Muscle of arm (tissue), 12 donors: ENCODE measurements around the gene CDKN2AIP. TPM values are rescaled to one million over a fixed set of nuclear protein-coding genes. Genes with fewer than 3 reads are reported as not detected.
"Not testable (repeated sequence)": the region's sequence is repeated elsewhere in the genome, so short reads cannot be mapped to it uniquely, and the experiment has no call there.

Source experiments
- DNase-seq: peaks from one replicate; pipeline ENCODE4 v3.0.0-alpha.2; 2013
- polyA plus RNA-seq, 12 donors: library from polyadenylated mRNA; unstranded; fragments of 120-200 nt; gene quantifications; one replicate each; pipeline ENCODE4 v1.2.1, GENCODE V29; 2013; ENCODE audit not compliant: insufficient read length in 12 of 12

CDKN2AIP gene
- polyA plus RNA-seq, 12 donors: 15.3 to 21.6 (median 17.5) TPM; not detected in 1

- DNase-seq: no peak
These were observed 34.5 kb upstream of the CDKN2AIP start for GRCh38 chr4:183409934-183410333.

DNA sequence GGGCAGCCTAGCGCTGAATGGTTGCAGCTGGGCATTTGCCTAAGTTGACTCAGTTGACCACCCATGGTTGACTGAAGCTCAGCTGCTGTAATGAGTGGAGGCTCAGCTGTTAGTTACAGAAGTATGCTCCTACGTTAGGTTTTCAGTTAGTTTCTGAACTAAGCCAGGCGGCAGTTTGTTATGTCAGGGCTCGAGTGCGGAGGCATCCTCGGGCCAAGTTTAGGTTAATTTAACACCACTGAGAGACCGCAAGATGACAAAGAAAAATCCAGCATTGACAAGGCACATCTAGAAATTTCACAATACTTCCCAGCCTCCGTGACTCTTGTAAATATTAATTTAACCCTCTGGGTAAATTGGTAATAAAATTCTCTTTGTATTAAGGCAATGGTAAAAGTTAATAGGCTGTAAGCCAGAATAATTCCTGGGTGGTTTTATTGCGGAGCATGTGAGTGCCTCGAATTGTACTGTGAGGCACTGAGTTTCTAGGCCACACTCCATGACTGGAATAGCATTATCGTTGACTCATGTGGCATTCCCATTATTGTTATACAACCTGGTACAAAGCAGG is 33.1 kb upstream of the CDKN2AIP start:
- DNase-seq: no peak

- DNase-seq: no peak
These were observed 31.6 kb upstream of the CDKN2AIP start for GRCh38 chr4:183412821-183413220.

DNA sequence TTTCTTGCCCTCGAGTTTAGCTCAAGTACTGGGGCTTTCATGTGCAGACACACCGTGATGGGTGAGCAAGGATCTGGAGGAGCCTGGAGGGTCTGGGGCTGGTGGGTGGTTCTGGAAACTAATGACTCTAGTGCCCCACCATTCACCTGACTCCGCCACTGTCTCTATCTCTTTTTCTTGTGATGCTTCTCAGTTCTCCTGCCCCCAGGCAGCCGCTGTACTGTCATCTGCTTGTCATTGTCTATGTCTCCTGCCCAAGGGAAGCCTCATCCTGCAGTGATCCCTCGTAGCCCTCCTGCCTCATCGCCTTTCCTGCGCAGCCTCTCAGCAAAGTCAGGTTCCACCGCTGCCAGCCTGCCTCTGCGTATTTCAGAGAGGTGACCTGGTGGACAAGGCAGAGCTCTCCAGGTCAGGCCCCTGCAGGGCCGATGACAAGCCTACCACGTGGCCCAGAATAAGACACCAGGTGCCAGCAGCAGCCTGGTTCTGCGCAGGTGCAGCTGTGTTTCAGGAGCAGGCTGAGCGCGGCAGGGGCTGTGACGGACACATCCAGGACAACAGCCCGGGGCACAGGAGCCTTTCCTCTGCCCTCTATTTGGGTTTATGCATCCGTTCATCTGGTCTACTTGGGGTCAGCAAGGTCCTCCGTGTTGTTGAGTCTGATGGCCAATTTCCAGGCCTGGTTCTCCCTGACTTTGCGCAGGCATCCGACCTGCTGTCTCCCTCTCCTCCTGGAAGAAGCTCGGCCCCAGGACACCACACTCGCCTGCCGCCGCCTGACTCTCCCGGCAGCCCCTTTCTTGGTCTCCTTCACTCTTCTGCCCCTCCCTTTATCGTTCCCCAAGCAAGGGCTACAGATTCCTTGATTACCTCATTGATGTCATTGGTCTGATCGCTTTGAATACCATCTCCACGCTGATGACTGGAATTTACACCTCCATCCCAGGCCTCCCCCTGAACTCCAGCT is 30.9 kb upstream of the CDKN2AIP start:
- DNase-seq: no peak

GRCh38 chr4:183416879-183417755 is 27.3 kb upstream of the CDKN2AIP start:
- DNase-seq: no peak

GRCh38 chr4:183422962-183423631 is 21.3 kb upstream of the CDKN2AIP start:
- DNase-seq: no peak

DNA sequence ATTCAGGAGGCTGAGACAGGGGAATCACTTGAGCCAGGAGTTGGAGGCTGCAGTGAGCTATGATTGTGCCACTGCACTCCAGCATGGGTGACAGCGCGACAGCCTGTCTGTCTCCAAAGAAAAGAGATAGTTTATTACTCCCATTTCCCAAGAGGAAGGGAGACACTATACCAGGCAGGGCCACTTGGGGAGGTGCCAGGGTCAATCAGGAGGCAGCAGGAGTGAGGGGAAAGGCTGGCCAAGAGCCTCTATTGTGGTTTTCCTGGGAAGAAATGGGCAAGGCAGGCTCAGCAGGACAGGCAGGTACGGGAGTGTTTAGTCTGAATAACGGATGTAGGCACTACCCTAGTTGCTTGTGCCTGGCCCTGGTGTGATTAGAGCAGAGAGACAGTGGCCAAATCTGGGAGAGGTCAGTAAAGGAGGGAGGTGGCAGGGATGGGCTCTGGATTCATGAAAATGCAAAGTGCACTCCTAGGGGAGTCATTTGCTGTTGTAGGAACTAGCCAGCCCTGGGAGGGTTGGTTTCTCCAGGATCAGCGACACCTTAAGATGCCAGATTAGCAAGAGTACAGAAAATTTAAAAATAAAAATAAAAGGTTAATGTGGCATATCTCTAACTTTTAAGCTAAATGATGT is 20.2 kb upstream of the CDKN2AIP start:
- DNase-seq: no peak

DNA sequence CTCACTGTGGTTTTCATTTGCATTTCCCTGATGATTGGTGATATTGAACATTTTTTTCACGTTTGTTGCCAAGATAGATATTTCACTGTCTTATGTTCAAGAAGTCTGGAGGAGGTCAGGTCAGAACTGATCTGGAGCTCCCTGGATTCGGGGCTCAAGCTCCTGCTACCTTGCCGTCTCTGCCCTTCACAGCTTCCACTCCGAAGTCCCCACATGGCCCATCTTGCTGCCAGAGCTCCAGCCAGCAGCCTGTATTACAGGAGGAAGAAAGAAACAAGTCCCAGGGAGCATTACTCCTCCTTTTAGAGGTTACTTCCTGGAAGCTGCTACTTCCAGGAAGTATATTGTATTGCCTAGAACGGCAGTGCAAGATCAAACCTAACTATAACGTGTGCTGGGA is 17.9 kb upstream of the CDKN2AIP start:
- DNase-seq: no peak

- DNase-seq: no peak
These were observed 14.9 kb upstream of the CDKN2AIP start for GRCh38 chr4:183429489-183429888.

DNA sequence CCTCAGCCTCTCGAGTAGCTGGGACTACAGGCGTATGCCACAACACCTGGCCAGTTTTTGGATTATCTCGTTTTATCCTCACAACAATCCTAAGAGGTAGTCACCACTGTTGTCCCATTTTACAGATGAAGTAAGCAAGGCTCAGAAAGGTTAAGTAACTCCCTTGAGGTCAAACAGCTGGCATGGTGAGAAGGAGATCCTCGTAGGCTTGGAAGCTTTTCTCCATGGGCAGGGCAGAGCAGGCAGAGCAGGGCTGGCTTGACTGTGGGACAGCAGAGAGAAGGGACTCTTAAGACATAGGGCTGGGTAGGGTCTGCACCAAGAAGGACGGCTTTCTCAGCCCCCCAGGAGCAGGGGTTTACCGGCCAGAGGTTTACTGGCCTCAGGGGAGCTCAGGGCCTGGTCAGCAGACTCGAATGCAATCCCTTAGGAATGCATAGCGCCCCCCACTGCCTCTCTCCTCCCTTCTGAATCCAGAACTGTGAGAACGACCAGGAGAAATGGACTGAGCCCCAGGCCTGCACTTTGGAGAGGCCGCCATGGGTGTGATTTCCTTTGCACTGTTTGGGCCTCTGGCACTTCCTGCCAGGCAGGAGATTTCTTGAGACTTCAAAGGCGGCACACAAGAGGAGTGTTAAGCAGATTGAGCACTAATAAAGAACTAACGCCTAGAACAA is 14.0 kb upstream of the CDKN2AIP start:
- no peak for DNase-seq

DNA sequence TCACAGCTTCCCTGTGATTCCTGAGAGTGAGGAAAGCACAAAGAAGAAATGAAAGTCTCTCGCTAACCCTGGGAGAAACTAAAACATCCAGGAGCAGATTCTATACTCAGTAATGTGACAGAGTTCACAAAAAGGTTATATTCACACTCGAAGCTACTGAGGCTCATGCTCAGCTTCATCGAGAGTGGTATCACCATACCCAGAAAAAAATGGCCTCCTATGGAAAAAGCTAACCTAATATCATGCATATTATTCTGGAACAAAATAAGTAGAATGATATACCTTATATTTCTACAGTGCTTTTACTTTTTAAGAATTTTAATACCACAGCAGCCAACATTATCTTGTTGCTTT is 13.5 kb upstream of the CDKN2AIP start:
- no peak for DNase-seq

- no peak for DNase-seq
These were observed 12.8 kb upstream of the CDKN2AIP start for GRCh38 chr4:183431614-183432013.

- DNase-seq: not testable (repeated sequence)
These were observed 11.3 kb upstream of the CDKN2AIP start for GRCh38 chr4:183433183-183433582.

GRCh38 chr4:183434264-183434663 is 10.2 kb upstream of the CDKN2AIP start:
- DNase-seq: no peak

DNA sequence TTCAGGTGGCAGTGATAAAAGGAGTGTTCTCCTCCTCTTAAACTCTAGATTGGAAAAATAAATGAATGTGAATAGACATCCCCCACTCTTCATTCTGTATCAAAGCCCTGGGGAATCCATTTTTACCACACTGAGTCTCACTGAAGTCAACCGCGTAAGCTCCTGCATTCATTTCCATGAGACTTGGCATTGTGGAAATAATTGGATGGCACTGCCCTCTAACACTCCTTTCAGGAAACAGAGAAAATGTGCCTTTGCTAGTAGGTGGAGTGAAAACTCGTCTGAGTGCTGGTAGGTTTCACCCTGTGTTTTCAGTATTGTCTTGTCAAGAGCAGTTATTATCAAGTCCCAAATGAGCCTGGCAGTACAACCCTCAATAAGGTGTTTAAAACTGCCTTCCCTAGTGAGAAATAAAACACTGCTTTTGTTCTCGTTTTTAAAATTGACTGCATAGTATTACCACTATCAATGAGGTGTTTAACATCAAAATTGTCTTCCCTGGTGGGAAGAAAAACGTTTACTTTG is 9.7 kb upstream of the CDKN2AIP start:
- DNase-seq: no peak

GRCh38 chr4:183435803-183436202 is 8.6 kb upstream of the CDKN2AIP start:
- no peak for DNase-seq

GRCh38 chr4:183436417-183436816 is 8.0 kb upstream of the CDKN2AIP start:
- no peak for DNase-seq

DNA sequence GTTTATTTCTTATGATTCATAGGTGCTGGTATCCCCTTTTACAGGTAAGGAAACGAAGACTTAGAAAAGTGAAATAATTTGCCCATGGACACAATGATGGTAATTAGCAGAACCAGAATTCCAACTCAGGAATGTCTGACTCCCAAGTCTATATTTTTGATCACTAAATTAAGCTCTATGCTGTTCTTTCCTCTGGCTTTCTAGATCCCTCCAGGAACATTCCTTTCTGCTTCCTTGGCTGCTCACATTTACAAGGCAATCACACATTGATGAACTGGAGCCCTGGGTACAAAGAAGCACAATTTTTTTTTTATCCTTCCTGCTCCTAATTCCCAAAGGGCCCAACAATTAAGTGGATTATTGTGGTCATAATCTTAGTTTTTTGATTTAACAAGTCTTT is 7.0 kb upstream of the CDKN2AIP start:
- DNase-seq: no peak

DNA sequence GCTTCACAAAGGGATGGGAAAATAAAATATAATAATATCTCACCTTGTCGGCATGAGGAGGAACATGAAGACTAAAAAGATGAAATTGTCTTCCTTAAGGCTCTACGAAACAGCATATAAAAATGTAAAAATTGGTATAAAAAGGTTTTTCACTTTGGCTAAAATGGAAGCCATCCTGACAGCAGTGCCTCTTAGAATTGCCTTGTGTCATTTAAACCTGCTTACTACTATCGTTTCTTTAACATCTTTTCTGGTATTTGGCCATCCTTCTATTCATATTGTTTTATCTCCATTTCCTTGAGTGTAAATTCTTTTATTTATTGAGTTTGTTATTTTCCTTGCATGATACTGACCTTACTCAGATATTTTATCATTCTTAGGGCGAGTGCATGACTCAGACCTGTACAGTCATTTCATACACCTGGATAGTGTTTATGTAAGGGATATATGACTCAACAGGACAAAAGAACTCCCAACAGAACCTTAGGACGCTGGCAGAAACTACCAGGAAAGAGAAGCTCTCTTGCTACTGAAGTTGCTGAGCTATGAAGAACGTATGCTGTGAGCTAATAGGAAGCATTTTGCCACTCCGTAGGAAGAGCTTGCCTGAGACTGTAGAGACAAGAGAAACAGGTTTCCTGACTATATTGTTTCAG is 5.8 kb upstream of the CDKN2AIP start:
- DNase-seq: no peak

DNA sequence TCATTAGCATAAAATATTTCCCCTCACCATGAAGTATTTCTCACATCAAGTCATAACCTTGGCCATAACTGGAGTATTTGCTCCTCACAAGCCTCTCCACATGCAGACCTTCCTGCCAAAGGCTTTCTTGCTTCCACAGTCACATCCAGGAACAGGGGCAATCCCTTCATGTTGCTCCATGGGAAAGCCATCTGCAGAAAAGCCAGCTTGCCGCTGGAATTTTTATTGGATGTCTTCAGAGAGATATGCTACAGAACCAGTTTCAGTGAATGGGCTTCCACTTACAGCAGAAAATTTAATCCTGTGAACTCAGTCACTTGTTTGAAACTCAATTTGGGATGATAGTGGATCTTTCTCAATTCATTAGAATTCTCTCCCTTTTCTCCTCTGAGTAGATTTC is 3.2 kb upstream of the CDKN2AIP start:
- DNase-seq: no peak
